ENCODE results near the gene MAPKAP1. TPM values are rescaled to one million over a fixed set of nuclear protein-coding genes. Genes with fewer than 3 reads are reported as not detected.

Gene MAPKAP1
- total RNA-seq, 4 donors from 2014 or later: 59.0 to 98.2 (median 70.9) TPM

DNA sequence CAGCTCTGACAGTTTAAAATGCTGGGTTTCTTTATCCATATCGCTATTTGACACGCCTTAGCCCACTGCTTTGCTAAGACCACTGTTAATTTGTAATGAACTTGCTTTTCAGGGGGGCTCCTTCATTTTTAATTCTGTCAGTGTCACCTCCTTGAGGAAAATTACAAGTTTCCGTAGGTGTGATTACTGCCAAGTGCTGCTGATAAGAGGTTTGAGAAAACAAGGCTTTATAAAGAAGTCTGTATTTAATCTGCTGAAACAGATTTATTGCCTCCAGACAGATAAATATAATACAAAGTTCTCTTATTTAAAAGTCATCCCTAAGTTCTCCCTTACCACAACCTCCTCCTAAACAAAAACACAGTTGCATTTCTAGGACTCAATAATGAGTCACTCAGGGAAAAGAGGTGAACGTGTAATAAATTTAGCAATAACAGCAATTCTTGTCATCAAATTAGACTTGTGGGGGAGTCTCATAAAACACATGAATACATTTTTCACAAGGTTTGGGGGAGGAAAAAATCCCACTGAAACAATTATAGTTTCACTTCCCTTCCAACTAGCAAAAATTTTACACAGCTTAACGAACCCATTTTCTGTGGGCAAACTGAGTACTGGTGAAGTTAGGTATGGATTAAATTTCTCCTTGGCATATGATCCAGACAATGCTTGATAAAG, 72.8 kb downstream of the MAPKAP1 start:
- H3K4me1 ChIP-seq: peaks cover 0 to 32% (median 13%) of the 10 kb centered on the region in 4 donors

DNA sequence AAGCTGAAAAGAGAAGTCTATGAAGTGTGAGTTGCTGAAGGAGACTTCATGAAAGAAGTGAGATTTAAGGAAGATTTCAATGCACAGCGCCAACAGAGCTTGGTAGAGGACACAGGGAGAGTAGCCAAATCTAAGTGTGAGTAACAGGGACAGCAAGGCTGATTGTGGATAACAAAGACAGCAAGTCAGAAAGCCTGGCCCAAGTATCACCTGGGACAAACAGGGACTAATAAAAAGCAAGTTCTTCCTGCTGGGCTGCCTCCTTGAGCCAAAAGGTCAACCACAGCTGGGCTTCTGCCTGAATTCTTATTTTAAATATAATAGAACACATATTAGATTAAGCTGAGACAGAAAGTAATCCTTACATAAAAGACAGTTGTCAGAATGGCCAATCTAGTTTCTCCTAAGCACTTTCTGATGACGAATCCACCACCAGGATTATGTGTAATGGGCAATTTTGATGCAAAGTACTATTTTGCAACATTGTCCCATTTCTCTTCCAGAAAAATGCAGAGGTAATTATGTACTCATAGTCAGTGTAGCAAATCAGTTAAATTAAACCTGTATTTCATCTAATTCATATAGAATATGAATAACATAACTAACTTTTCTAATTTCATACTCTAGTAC, 73.8 kb downstream of the MAPKAP1 start:
- Histone ChIP-seq H3K36me3 (no peaks in the 10 kb centered on the region), H3K4me3 (no peak overlapping the region), H3K27ac (peak overlapping the region in 2 of 4 donors; percentile 9 to 64), H3K27me3 (no peaks in the 10 kb centered on the region), H3K4me1 (peaks cover 0 to 32% (median 13%) of the 10 kb centered on the region in 4 donors), H3K9me3 (no peaks in the 10 kb centered on the region)
- DNase-seq: no peak
- TF ChIP-seq POLR2A (IDR thresholded peaks at IDR 0.05): no peak
- TF ChIP-seq, protein P1, sequence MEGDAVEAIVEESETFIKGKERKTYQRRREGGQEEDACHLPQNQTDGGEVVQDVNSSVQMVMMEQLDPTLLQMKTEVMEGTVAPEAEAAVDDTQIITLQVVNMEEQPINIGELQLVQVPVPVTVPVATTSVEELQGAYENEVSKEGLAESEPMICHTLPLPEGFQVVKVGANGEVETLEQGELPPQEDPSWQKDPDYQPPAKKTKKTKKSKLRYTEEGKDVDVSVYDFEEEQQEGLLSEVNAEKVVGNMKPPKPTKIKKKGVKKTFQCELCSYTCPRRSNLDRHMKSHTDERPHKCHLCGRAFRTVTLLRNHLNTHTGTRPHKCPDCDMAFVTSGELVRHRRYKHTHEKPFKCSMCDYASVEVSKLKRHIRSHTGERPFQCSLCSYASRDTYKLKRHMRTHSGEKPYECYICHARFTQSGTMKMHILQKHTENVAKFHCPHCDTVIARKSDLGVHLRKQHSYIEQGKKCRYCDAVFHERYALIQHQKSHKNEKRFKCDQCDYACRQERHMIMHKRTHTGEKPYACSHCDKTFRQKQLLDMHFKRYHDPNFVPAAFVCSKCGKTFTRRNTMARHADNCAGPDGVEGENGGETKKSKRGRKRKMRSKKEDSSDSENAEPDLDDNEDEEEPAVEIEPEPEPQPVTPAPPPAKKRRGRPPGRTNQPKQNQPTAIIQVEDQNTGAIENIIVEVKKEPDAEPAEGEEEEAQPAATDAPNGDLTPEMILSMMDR (IDR thresholded peaks at IDR 0.05): no peak

More for the DNA sequence above, 72.8 kb downstream of the MAPKAP1 start:
- TF ChIP-seq, protein P1 (IDR thresholded peaks at IDR 0.05): no peak
- TF ChIP-seq POLR2A (IDR thresholded peaks at IDR 0.05): no peak
- no peaks in the 10 kb centered on the region for H3K36me3 ChIP-seq
- no peak overlapping the region for H3K4me3 ChIP-seq
- H3K27me3 ChIP-seq: no peaks in the 10 kb centered on the region
- DNase-seq: no peak
- no peaks in the 10 kb centered on the region for H3K9me3 ChIP-seq
- no peak overlapping the region for H3K27ac ChIP-seq

- TF ChIP-seq, protein P1 (IDR thresholded peaks at IDR 0.05): no peak
- TF ChIP-seq POLR2A (IDR thresholded peaks at IDR 0.05): no peak
- peak overlapping the region in 2 of 4 donors; percentile 9 to 64 for H3K27ac ChIP-seq
- peak in 2 of 3 donors; percentile 54 to 79 for DNase-seq
Measured at GRCh38 chr9:125632321-125633115, 74.5 kb downstream of the MAPKAP1 start.

GRCh38 chr9:125631391-125632085, 75.5 kb downstream of the MAPKAP1 start:
- no peak for DNase-seq
- no peak overlapping the region for H3K27ac ChIP-seq
- no peaks in the 10 kb centered on the region for H3K9me3 ChIP-seq
- TF ChIP-seq POLR2A (IDR thresholded peaks at IDR 0.05): no peak
- TF ChIP-seq, protein P1 (IDR thresholded peaks at IDR 0.05): peak in 5 of 6 experiments; percentile 31 to 74 (median 68)
- H3K4me1 ChIP-seq: peaks cover 0 to 32% (median 13%) of the 10 kb centered on the region in 4 donors
- no peak overlapping the region for H3K4me3 ChIP-seq
- H3K36me3 ChIP-seq: no peaks in the 10 kb centered on the region
- no peaks in the 10 kb centered on the region for H3K27me3 ChIP-seq

More at GRCh38 chr9:125632321-125633115, 74.5 kb downstream of the MAPKAP1 start:
- Histone ChIP-seq H3K9me3 (no peaks in the 10 kb centered on the region), H3K4me3 (no peak overlapping the region), H3K27me3 (no peaks in the 10 kb centered on the region), H3K4me1 (peaks cover 0 to 32% (median 13%) of the 10 kb centered on the region in 4 donors), H3K36me3 (no peaks in the 10 kb centered on the region)

DNA sequence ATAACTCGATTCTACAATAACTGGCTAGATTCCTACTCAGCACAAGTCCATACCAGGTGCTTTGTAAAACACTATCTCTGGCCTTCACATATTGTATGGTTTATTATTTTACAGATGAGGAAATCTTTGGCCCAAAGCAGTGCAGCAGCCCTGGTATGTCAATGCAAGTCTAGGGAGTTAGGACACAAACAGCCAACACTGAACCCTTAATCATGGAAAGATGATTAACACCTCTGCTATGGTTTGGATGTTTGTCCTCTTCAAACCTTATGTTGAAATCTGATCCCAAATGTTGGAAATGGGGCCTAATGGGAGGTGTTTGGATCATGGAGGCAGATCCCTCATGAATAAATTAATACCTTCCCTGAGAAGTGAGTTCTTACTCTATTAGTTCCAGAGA, 76.6 kb downstream of the MAPKAP1 start:
- no peaks in the 10 kb centered on the region for H3K9me3 ChIP-seq
- DNase-seq: no peak
- no peaks in the 10 kb centered on the region for H3K27me3 ChIP-seq
- H3K4me3 ChIP-seq: no peak overlapping the region
- TF ChIP-seq, protein P1 (IDR thresholded peaks at IDR 0.05): no peak
- no peak for TF ChIP-seq POLR2A (IDR thresholded peaks at IDR 0.05)
- H3K27ac ChIP-seq: no peak overlapping the region
- peaks cover 0 to 26% (median 13%) of the 10 kb centered on the region in 4 donors for H3K4me1 ChIP-seq
- no peaks in the 10 kb centered on the region for H3K36me3 ChIP-seq

All from Peyer's patch (tissue), 4 donors.